Mucosa of rectum (tissue), 2 donors: ENCODE measurements around the gene SGMS1.
"Not testable (repeated sequence)": the region's sequence is repeated elsewhere in the genome, so short reads cannot be mapped to it uniquely, and the experiment has no call there.

Source experiments
- H3K27ac ChIP-seq, 2 donors: one replicate each; pipeline ENCODE4 v1.7.0; 2013; ENCODE audit warnings: inconsistent platforms in 2 of 2, low read depth in 2 of 2, low read length in 2 of 2
- H3K27me3 ChIP-seq, 2 donors: one replicate each; pipeline ENCODE4 v1.7.0; 2013; ENCODE audit warnings: low read length in 2 of 2; ENCODE audit not compliant: control insufficient read depth in 2 of 2, insufficient read depth in 2 of 2
- H3K36me3 ChIP-seq, 2 donors: one replicate each; pipeline ENCODE4 v1.7.0; 2013; ENCODE audit warnings: low read length in 2 of 2; ENCODE audit not compliant: control insufficient read depth in 2 of 2, insufficient read depth in 2 of 2
- H3K4me1 ChIP-seq, 2 donors: one replicate each; pipeline ENCODE4 v1.7.0; 2013; ENCODE audit warnings: low read length in 2 of 2, mild to moderate bottlenecking in 1 of 2; ENCODE audit not compliant: control insufficient read depth in 2 of 2, insufficient read depth in 2 of 2
- H3K4me3 ChIP-seq, 2 donors: one replicate each; pipeline ENCODE4 v1.7.0; 2013; ENCODE audit warnings: low read length in 2 of 2
- H3K9ac ChIP-seq, 2 donors: one replicate each; pipeline ENCODE4 v1.7.0; 2013; ENCODE audit warnings: low read length in 2 of 2, low read depth in 1 of 2, mild to moderate bottlenecking in 1 of 2
- H3K9me3 ChIP-seq, 2 donors: one replicate each; pipeline ENCODE4 v1.7.0; 2013; ENCODE audit warnings: low read length in 2 of 2; ENCODE audit not compliant: control insufficient read depth in 2 of 2
- donor health status: healthy.
- donor health status: Normal muscosa, but diverticular disease.

Gene SGMS1

DNA sequence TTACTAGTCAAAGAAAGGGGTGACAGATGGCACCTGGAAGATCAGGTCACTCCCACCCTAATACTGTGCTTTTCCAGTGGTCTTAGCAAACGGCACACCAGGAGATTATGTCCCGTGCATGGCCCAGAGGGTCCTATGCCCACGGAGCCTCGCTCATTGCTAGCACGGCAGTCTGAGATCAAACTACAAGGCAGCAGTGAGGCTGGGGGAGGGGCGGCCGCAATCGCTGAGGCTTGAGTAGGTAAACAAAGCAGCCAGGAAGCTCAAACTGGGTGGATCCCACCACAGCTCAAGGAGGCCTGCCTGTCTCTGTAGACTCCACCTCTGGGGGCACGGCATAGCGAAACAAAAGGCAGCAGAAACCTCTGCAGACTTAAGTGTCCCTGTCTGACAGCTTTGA, 361.1 kb downstream of the SGMS1 start:
- not testable (repeated sequence) for H3K9me3 ChIP-seq, H3K4me1 ChIP-seq, H3K4me3 ChIP-seq, H3K9ac ChIP-seq, H3K27me3 ChIP-seq, H3K36me3 ChIP-seq, H3K27ac ChIP-seq

DNA sequence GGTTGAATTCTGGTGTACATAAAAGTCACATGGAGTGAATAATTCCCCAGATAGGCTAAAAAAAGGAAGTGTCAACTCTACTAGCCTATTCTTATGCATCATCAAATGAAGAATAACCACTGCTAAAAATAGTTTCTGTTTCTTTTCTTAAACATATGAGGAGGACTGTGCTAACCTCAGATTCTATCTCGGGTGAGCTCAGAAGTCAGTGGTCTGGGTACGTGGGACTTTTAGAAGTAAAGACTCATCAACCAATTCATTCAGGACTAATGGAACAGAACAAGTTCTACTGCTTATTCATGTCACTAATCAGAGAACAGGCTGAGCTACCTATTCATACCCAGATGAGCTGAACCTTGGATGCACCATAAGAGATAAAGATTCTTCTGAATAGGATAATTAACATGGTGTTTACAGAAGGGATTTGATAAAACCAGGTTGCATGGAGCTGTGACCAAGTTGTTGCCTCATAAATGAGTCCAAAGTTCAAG, 362.9 kb downstream of the SGMS1 start:
- no peaks in the 10 kb centered on the region for H3K36me3 ChIP-seq
- H3K9ac ChIP-seq = no peak overlapping the region
- no peaks in the 10 kb centered on the region for H3K9me3 ChIP-seq
- no peak overlapping the region for H3K4me3 ChIP-seq
- H3K27me3 ChIP-seq = no peaks in the 10 kb centered on the region
- no peak overlapping the region for H3K27ac ChIP-seq
- peaks cover 0 to 3% of the 10 kb centered on the region in 2 donors for H3K4me1 ChIP-seq
